Activated naive CD4-positive, alpha-beta T cell treated with anti-CD3 and anti-CD28 coated beads, Interleukin-2, amount 50 U/mL, for 16 hours (primary cell): ENCODE results near the gene CXCL13.
"Not testable (repeated sequence)": the region's sequence is repeated elsewhere in the genome, so short reads cannot be mapped to it uniquely, and the experiment has no call there.

Experiments
- DNase-seq: peaks from one replicate; pipeline ENCODE4 v3.0.0-alpha.2; 2020

CXCL13 gene, protein sequence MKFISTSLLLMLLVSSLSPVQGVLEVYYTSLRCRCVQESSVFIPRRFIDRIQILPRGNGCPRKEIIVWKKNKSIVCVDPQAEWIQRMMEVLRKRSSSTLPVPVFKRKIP

DNA sequence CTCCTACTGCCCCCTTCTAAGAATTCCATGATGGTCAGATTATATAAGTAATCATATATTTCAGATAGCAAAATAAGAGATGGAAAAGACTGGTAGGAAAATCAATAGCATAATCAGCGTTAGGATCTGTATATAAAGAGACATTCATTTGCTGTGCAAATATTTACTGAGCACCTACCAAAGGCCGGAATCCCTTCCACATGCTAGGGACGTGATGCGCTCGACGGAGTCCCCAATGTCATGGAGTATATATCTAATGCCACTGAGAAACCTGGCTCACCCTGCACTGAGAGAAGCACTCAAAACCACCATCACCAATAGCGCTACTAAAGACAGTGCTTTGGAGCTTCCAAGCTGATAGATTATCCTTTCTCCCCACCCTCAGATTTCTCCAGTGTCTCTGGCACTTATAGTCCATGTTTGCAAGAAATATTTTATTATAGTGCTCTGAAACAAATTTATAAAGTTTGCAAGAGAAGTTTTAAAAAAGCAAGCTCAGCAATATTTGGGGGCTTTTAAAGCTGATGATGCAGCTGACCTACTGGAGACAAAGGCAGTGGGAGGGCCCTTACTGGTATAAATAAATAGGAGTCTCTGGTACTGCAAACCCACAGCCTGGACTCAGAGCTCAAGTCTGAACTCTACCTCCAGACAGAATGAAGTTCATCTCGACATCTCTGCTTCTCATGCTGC lies at the start of gene CXCL13:
Gene CXCL13 (plus strand): TSS at position 611 of the 693 bp plus-strand sequence. CDS start 46 bp downstream, at position 657.
- DNase-seq: no peak

DNA sequence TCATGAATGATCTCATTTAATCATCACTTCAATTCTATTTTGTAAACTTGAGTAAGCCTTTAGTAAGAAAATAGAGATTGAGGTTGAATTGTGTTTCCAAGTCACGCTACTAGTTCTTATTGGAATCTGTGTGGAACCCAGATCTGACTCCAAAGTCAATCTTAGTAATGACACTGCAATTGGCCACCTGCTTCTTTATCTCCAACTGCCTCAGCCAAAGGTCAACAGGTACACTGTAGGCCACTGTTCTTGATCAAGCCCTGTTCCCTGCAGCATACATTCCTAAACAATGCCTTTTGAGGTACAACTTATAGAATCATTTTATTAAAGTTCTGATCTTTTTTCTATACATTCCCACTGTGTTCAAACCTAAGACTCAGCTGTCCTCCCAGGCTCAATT lies 45.5 kb upstream of the CXCL13 start:
- no peak for DNase-seq

DNA sequence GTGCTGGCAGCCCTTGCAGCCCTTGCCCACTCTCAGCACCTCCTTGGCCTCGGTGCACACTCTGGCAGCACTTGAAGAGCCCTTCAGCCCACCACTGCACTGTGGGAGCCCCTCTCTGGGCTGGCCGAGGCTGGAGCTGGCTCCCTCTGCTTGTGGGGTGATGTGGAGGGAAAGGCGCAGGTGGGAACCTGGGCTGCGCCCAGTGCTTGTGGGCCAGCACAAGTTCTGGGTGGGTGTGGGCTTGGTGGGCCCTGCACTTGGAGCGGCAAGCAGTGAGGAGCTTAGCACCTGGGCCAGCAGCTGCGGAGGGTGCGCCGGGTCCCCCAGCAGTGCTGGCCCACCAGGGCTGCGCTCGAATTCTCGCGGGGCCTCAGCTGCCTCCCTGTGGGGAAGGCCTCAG lies 43.9 kb upstream of the CXCL13 start:
- DNase-seq: not testable (repeated sequence)

DNA sequence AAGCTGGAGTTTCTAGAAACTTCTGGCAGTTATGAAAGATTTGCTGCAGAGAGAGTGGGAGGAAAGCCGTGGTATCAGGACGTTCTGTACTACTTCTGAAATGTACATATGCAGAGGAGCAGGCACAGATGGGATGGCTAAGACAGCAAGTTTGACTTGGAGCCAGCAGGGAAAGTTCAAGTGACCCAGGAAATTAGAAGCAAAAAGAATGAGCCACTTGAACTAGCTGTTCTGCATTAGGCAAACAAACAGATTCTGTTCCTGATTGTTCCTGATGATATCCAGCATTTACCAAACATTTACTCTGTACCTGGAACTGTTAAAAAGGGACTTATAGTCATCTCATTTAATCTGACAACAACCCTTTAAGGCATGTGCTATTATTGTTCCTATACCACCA lies 41.4 kb upstream of the CXCL13 start:
- no peak for DNase-seq

DNA sequence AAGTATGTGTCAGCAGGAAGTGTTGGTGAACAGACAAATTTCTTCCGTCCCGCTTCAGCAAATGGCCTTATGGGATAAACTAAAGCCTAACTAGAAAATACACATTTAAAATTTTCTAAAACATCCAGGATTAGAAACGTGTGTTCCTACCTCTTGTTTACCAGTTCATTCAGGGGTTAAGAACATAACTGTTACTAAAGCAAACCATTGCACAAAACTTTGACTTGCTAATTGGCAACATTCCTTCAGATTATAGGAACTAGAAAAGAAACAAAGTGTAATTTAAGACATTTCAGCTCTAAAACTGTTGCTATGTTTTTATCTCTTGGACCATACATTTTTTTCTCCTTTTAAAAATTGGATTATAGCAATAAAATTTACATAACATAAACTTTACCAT lies 39.5 kb upstream of the CXCL13 start:
- no peak for DNase-seq

DNA sequence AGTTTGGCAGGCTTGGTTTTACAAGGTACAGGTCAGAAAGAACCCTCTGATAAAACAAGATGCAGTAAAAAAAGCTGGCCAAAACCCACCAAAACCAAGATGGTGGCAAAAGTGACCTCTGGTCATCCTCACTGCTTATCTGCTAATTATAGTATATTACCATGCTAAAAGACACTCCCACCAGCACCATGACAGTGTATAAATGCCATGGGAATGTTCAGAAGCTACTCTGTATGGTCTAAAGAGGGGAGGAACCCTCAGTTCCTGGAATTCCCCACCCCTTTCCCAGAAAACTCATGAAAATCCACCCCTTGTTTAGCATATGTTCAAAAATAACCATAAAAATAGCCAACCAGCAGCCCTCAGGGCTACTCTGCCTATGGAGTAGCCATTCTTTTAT lies 38.1 kb upstream of the CXCL13 start:
- no peak for DNase-seq

DNA sequence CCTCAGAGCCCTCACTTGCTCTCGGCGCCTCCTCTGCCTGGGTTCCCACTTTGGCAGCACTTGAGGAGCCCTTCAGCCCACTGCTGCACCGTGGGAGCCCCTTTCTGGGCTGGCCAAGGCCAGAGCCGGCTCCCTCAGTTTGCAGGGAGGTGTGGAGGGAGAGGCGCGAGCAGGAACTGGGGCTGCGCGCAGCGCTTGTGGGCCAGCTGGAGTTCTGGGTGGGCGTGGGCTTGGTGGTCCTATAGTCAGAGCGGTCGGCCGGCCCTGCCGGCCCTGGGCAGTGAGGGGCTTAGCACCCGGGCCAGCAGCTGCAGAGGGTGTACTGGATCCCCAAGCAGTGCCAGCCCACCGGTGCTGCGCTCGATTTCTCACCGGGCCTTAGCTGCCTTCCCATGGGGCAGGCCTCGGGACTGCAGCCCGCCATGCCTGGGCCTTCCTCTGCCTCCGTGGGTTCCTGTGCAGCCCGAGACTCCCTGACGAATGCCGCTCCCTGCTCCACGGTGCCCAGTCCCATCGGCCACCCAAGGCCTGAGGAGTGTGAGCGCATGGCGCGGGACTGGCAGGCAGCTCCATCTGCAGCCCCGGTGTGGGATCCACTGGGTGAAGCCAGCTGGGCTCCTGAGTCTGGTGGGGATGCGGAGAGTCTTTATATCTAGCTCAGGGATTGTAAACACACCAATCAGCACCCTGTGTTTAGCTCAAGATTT lies 35.0 kb upstream of the CXCL13 start:
- not testable (repeated sequence) for DNase-seq

DNA sequence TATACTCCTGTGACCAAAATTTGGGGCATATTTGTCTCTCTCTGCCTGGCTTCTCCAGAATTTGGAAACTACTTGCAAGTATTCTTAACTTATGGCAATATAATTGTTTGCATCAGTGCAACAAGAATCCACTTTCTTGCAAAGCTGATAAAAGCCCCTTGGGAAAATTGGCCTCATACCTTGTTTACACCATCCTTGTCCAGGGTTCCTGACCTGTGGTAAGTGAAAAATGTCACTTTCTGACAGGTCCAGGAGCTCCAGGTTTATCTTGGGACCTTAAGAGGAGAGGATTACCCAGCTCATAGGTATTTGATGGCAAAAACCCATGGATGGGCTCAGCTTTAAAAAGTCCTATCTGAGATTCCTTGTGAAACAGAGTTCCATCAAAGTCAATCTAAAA lies 29.3 kb upstream of the CXCL13 start:
- DNase-seq: no peak

DNA sequence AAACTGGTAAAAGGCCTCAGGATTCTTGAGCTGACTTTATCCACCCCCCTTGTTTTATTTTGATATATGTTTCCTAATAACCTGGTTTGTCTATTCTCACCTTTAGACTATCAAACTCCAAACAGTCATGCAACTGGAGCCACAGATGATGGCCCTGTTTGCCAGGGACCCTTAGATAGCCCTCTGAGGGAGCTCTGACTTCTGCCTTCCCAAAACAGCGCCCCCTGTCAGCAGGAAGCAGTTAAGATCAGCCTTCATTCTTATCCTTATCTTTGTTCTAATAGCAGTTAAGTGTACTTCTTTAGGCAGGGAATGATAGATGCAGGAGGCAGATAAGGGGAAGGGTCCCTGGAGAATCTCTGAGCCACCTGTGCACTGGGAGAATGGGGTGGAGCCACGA lies 27.5 kb upstream of the CXCL13 start:
- no peak for DNase-seq

DNA sequence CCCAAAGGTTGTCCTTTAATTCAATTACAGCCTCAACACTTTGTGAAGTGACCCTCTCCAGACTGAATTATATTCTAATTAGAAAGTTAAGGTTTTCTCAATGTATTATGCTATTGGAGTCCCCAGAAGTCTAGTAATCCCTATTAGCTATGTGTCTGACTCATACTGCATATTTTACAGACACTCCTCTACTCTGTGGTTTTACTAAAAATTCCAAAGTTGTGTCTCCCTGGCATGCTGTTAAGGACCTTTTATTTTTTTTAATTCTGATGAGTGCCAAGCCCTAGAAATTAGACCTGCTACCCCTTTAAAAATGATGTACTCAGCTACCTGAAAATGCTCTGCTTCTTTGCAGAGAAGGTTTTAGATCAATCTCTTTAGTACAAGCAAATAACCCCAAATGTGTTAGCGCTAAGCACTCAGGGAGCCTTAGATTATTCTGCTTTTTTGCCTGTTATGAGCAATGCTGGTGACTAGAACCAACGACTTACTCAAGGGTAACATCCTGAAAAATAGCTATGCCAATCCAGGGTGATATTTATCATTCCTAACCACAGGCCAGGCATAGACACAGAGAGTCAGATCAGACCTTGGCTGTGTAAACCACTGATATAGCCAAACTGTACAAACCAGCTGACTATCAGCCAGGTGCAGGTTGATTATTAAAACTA lies 26.1 kb upstream of the CXCL13 start:
- no peak for DNase-seq

DNA sequence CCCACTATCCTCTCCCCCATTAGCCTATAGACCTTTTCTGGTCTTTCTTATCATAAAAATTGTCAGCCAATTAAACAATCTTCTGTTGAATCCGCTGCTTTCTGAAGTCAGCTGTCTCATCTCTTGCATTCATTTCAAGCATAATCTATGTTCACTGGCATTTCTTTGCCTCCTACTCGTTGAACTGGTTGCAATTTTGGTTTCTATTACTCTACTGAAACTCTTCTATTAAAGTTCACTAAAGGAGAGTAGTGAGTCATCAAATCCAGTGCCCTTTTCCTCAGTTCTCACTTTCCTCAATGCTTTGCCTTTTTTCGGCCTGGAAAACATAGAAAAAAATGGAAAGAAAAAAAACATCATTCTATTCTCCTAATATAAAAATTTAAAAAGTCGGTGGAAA lies 23.9 kb upstream of the CXCL13 start:
- no peak for DNase-seq

DNA sequence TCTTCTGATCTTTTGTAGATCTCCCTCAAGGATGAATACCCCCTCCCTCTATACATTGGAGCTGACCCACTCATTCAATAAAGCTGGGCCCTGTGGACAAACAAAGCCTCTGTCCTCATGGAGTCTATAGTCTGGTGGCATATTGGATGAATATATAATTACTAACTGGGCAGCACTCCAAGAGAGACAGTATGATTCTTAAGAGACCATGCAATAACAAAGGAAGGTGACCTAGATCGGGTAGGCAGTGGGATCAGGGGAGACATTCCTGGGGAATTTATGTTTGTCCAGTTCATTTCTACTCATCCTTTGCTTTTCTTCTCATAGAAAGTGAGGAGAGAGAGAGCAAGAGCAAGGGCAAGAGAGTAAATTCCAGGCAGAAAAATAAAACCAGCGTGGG lies 23.5 kb upstream of the CXCL13 start:
- no peak for DNase-seq

DNA sequence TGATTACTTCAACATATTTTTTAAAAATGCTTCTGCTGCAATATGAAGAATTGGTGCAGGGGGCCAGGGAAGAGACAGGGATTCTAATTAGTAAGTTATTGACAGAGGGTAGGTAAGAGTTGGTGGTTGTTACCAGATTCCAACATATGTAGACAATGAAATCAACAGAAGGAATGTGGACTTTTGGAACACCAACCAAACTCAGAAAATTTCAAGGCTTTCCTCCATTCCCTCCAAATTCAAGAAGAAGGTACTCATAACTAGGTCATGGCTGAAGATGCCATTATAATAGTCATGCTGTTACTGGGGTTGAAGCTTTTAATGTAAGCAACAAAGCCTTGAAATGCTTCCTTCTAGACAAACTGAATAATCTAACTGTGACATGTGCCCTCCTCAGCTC lies 22.9 kb upstream of the CXCL13 start:
- no peak for DNase-seq

DNA sequence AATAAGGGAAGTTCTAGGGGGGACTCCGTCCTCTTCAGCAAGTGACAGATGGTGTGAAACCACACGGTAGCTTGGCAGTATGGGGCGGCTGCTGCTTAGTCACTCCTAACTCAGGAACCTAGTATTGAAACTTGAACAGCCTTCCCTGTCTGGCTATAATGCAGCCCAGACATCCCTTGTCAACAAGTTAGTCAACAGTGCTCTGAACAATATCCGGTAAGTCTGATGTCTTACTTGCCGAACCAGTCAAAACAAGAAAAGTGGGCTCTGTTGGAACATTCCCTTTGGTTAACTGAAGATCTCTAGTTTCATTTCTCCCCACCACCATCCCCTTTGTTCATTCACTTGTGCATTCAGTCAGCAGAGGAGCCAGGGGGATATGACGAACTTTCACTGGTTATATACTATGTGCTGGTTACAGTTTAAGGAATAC lies 18.7 kb upstream of the CXCL13 start:
- DNase-seq: peak; percentile 57

DNA sequence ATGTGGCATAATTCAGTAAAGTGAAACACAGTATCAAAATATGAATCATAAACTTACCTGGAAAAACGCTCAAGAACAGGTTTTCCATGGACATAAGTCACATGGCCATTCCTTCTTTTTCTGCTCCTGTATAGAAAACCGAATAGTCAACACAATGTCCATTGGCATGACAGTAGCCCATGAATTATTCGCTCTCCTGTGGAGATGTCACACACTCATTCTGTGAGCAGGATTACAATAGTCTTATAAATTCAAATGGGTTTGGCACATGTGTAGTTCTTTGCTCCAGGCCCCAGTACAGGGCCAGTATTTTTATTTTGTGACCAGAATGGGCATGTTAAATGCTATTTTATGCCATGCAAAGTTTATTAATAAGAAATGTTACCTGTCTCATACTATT lies 15.1 kb upstream of the CXCL13 start:
- DNase-seq: no peak

DNA sequence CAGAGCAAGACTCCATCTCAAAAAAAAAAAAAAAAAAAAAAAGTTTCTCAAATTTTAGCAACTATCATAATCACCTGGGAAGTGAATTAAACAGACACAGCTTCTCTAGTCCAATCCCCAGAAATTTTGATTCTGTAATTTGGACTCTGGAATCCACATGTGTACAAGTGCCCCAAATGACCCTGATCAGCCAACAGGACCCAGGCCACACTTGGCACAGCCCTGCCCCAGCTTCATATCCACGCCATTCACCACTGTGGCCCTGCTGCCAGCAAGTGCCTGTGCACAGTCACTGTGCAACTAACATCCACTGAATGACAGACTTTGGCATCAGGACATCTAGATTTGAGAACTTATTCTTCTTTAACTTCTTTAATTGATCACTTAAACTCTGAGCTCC lies 14.1 kb upstream of the CXCL13 start:
- no peak for DNase-seq

DNA sequence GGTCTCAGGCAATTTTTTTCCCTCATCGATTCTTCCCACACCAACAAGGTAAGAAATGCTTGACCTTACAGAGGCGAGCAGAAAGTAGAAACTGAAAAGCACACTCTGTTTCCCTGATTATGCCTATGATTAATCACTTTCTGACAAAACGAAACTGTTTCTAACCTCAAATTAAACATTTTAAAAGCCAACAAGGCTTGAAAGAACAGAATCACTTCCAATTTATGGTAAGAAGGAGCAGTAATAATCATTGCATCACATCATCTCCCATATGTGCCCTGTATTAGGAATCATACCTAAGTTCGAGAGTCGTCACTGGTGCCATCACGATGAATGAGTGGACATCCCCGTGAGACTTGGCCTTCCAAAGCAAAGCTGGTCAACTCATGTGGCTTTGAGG lies 12.5 kb upstream of the CXCL13 start:
- no peak for DNase-seq

DNA sequence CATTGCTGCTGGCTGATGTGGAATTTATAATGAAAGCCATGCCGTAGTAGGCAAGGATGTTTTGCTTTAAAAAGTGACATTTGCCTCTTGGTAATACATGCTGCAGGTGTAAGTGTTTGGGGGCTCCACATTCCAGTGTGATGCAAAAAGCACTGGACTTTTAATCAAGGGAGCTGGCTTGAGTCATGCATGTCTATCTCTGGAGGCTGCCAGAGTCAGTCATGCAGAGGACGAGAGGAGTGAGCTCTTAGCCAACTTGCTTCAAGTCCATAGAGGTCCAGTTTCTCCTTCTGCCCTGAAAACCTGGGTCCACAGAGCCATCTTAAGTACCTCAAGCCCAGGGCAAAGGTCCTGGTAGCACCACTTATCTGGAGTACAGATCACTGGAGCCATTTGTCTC lies 11.6 kb upstream of the CXCL13 start:
- DNase-seq: no peak

DNA sequence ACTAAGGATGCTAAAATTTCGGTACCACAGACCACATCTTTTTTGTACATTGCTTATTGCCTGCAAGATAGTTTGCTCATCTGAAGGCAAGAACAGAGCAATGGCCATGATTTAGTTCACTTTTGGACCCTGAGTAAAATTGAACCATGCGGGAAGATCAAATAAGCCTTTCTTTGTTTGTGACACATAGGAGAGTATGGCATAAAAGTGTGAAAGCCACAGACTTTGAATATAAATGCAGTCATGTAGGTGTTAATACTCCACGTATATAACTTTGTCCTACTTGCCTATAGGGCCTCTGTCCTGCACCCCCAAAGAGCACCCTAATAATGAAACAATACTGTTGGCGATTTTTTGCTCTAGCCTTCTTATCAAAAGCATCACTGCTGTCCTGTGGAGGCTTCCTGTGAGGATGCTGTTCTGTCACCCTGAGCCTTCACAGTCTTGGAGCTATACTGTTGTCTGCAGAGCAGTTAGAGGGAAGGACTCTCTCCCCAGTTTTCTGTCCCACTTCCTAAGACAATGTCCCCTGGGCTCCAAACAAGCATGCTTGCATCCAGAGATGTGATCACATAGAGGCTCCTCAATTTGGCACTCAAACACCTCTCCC lies 10.2 kb upstream of the CXCL13 start:
- DNase-seq: no peak

DNA sequence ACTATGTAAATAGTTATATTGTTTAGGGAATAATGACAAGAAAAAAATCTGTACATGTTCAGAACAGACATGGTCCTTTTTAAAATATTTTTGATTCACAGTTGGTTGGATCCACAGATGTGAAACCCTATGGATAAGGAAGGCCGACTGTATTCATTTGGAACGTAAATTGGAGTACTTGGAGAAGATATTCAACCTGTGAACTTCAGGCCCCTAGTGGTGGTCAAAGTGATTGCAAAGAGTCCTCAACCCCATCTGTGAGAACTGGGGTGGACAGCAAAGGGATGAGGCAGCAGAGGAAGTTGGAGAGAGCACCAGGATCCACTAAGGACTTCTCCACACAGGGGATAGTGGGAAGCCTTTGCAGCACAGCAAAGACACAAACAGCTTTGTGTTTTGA lies 6.2 kb upstream of the CXCL13 start:
- DNase-seq: no peak

DNA sequence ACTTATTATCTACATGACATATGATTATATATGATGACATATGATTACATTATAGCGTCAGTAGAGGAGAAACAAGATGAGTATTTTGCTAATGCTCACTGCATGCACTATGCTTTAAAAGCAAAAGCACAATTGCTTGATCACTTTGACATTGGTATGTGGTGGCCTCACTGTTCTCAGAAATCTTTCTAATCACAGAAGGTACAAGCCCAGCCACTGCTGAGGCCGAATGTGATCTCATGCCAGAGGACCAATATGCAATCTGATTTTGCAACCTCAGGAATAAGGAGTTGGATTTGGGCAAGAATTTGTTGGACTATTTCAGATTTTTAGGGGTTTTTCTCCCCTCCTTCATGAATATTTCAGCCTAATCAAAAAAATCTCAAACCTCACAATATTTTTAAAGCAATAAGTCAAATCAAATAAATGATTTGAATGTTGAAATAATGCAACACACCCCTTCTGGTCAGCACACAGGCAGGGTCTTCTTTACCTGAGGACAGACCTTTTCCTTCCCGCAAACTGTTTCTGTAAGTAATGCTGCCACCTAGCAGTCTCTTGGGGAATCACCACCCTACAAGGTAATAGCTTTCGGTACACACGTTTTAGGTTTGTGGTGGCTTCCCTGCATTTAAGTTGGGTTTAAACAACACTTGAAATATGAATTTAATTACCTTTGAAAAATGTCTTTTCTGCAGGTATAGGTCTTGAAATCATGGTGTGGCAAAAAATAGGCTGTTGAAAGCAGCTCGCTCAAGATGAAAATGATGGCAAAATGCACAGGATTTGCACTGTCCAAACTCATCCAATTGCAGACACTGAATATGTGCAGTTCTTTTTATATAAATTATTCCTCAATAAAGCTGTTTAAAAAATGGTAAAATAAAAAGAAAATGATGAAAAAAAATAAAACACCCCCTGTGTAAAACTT lies 4.8 kb upstream of the CXCL13 start:
- DNase-seq: peak; percentile 13

DNA sequence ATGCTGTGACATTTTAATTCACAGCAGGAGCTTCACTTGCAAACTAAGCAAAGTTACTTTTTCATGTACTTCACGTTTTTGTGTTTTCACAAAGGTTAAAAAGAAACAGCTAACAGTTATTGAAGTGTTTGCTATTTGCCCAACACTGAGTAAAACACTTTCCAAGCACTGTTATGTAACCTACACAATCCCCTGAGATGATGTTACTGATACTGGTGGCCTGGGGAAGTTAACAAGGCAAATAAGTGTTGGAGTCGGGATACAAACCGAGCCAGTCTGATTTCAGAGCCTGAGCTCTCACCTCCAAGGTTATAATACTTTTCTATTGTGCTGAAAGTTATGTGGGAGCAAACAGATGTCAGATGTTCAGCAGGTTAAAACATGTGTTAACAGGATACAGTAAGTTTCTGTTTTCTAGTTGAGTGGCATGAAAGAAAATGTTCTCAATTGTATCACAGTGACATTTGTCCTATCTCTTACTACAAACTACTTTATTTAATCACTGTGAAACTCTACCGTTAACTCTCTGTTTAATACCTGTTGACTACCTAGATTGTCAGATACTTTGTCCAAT lies 3.9 kb upstream of the CXCL13 start:
- no peak for DNase-seq
